K562 (cell line): ENCODE measurements around the gene PITPNM1. TPM values are rescaled to one million over a fixed set of nuclear protein-coding genes. Genes with fewer than 3 reads are reported as not detected.

Source experiments
- BDP1 ChIP-seq: IDR thresholded peaks from 3 replicates; pipeline ENCODE4 v1.6.1; 2011; ENCODE audit not compliant: insufficient read length, insufficient read depth
- CHD4 ChIP-seq: fragments of 200-600 bp; sonication (generic); IDR thresholded peaks from 3 replicates; pipeline ENCODE4 v1.6.1; 2012; ENCODE audit warnings: low read depth, mild to moderate bottlenecking, mixed read lengths, low read length, inconsistent platforms; ENCODE audit not compliant: insufficient read depth, insufficient replicate concordance, poor library complexity, severe bottlenecking
- POLR3A ChIP-seq: IDR thresholded peaks from 2 replicates; pipeline ENCODE4 v1.6.1; 2011; ENCODE audit warnings: borderline replicate concordance, mild to moderate bottlenecking, moderate library complexity; ENCODE audit not compliant: insufficient read length, insufficient read depth; ENCODE audit errors: extremely low read depth
- SFPQ ChIP-seq: fragments of 200-400 bp; formaldehyde crosslinking; IDR thresholded peaks from 2 replicates; pipeline ENCODE4 v1.6.1; 2017; ENCODE audit warnings: mild to moderate bottlenecking, low read depth, low read length, moderate library complexity
- TGIF2 ChIP-seq: sonication (generic); formaldehyde crosslinking; IDR thresholded peaks from 2 replicates; pipeline ENCODE4 v1.8.1; 2022; ENCODE audit warnings: mild to moderate bottlenecking, missing genetic modification reagents, moderate library complexity
- THRA ChIP-seq: fragments of 450-650 bp; IDR thresholded peaks from 2 replicates; pipeline ENCODE4 v1.6.1; 2017; ENCODE audit warnings: mild to moderate bottlenecking, moderate library complexity
- U2AF1 ChIP-seq: fragments of 200-400 bp; formaldehyde crosslinking; optimal IDR thresholded peaks from 2 replicates; pipeline ENCODE3; 2017; ENCODE audit warnings: mild to moderate bottlenecking, low read depth, low read length, moderate library complexity
- ZBTB12 ChIP-seq: fragments of 250-450 bp; sonication (Bioruptor Pico); IDR thresholded peaks from 2 replicates; pipeline ENCODE4 v1.4.0; 2020
- polyA plus RNA-seq, 8 experiments: library from polyadenylated mRNA; depleted of rRNA in 4 of 8; stranded (reverse) in 5 of 8; unstranded in 3 of 8; fragments of >200 nt; fragmentation: Nextera tagmentation in 2 of 8; fragmentation: Illumina TruSeq in 1 of 8; extraction: Ambion mirVana in 2 of 8; extraction: Trizol in 1 of 8; gene quantifications; 2 replicates each; pipeline versions ENCODE4 v1.2.1 to v1.2.3, GENCODE V29; 2011 to 2014; ENCODE audit warnings: inconsistent platforms in 1 of 8, missing spikeins in 1 of 8
- total RNA-seq, 7 experiments: library from RNA; depleted of rRNA in 6 of 7; stranded (reverse); fragments of >200 nt in 6 of 7; fragmentation: Illumina TruSeq in 2 of 7; extraction: Trizol in 2 of 7; gene quantifications; 2 replicates each; pipeline versions ENCODE4 v1.2.1 to v1.2.3, GENCODE V29; 2011 to 2021; ENCODE audit warnings: low replicate concordance in 1 of 7

The PITPNM1 gene
- total and polyA plus RNA-seq, 9 of the 15 experiments (the other 6 are each of a cell fraction or from before 2014, with no cell fraction given) = 0.11 to 53.7 (median 16.0) TPM

GRCh38 chr11:67482827-67483798 lies 22.1 kb downstream of the PITPNM1 start, which contains the start of gene AIP (continued):
- 0 out of 2 replicates have a peak, but pooled peaks have one; percentile 8 for TF ChIP-seq ZBTB12 (CRISPR knock-in tag)
- TF ChIP-seq TGIF2 (CRISPR knock-in tag) = peak; percentile 87; the same call in 1 of the 2 replicates
- no peak for TF ChIP-seq U2AF1
- no peak for TF ChIP-seq THRA
- no peak for TF ChIP-seq POLR3A
- TF ChIP-seq BDP1 = no peak
- no peak for TF ChIP-seq SFPQ
- TF ChIP-seq CHD4 = no peak
